ENCODE measurements around the gene SMCO2. TPM values are rescaled to one million over a fixed set of nuclear protein-coding genes. Genes with fewer than 3 reads are reported as not detected.

Gene SMCO2
- total RNA-seq, 1 experiment from 2014 or later, result 0.20 TPM

DNA sequence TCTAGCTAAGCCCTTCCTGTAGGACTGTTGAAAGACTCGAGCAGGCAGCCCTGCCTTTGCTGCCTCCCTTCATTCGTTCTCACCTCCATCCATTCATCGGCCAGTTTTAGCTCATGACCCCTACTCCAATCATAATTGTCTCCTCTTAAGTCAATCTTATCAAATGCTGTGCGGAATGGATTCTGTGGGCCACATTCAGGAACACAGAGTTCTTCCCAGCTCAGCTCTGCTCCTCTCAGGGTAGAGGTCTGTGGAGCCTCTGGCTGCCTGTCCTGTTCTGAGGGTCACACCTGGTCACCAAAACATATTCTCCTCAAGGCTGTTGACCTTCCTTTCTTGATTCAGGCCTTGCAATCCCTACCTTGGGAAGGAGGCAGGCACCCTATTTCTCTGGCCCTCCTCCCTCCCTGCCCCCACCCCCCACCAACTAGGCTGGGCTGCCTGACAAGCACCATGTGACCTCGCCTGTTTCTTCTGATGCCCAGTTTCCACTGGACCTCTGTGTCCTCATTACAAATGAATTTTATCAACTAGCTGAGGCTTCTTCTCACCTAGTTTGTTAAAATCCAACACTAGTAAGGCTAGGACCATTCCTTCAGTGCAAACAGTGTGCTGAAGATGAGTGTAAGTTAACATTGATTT lies 3.5 kb downstream of the SMCO2 start:
- Histone ChIP-seq H4K91ac (ENCODE audit: insufficient read length, low read depth, low read length) (no peak overlapping the region), H3K79me1 (ENCODE audit: insufficient read depth, low read depth, low read length, poor library complexity, severe bottlenecking) (no peaks in the 10 kb centered on the region), H2BK120ac (ENCODE audit: low read depth, low read length, poor library complexity, severe bottlenecking) (no peak overlapping the region), H2AFZ (ENCODE audit: low read length) (no peak overlapping the region), H3K27ac (ENCODE audit: insufficient read length, low read depth, low read length) (no peak overlapping the region), H3K79me2 (ENCODE audit: insufficient read depth, low read length) (no peaks in the 10 kb centered on the region), H4K8ac (replicated peaks; ENCODE audit: insufficient read length, low read depth, low read length) (no peak overlapping the region), H3K18ac (ENCODE audit: insufficient read length, low read depth, low read length) (no peak overlapping the region), H2BK12ac (ENCODE audit: insufficient read length, low read depth, low read length) (no peak overlapping the region), H3K9ac (ENCODE audit: extremely low read depth, insufficient read length, low read length) (no peak overlapping the region), H3K4ac (ENCODE audit: low read depth, low read length) (no peak overlapping the region), H3K23ac (ENCODE audit: insufficient read length, low read depth, low read length) (no peak overlapping the region), H3K4me1 (ENCODE audit: insufficient read depth, low read length) (no peaks in the 10 kb centered on the region), H3K27me3 (ENCODE audit: insufficient read depth, low read length) (no peaks in the 10 kb centered on the region), H2BK5ac (ENCODE audit: insufficient read length, low read length) (no peak overlapping the region), H2BK15ac (ENCODE audit: low read depth, low read length) (no peak overlapping the region), H3K9me3 (ENCODE audit: control insufficient read depth, low read depth, low read length) (no peaks in the 10 kb centered on the region), H2AK5ac (ENCODE audit: insufficient read length, low read length) (no peak overlapping the region), H3T11ph (ENCODE audit: low read length) (no peak overlapping the region), H3K23me2 (ENCODE audit: insufficient read length, low read depth, low read length, poor library complexity, severe bottlenecking) (no peaks in the 10 kb centered on the region), H4K5ac (ENCODE audit: insufficient read length, low read depth, low read length) (no peak overlapping the region), H3K4me2 (ENCODE audit: insufficient read depth, insufficient read length, low read length) (no peak overlapping the region), H2BK20ac (ENCODE audit: low read depth, low read length, poor library complexity, severe bottlenecking) (no peak overlapping the region), H3K56ac (ENCODE audit: insufficient read length, low read depth, low read length) (no peak overlapping the region), H3K14ac (ENCODE audit: insufficient read depth, low read length) (no peak overlapping the region), H4K20me1 (ENCODE audit: control insufficient read depth, insufficient read depth, insufficient read length) (no peaks in the 10 kb centered on the region)
- peaks cover 8 to 13% of the 10 kb centered on the region in 2 experiments for H3K4me1 Mint-ChIP-seq
- no peaks in the 10 kb centered on the region for H3K27me3 Mint-ChIP-seq (ENCODE audit: low read depth)
- no CpG with 5 or more reads among the region's 5 CpGs for WGBS (ENCODE audit: extremely low coverage, insufficient read length, low lambda C conversion rate)
- peaks cover 0 to 9% of the 10 kb centered on the region in 2 experiments; a peak in 3 of 5 replicates for H3K9me3 Mint-ChIP-seq
- no peak overlapping the region for H3K4me3 Mint-ChIP-seq
- peaks cover 0 to 9% (median 2%) of the 10 kb centered on the region in 3 experiments; a peak in 3 of 7 replicates for H3K36me3 Mint-ChIP-seq (ENCODE audit: insufficient read depth in 1 of 3, low read depth in 3 of 3)
- no peak for TF ChIP-seq CTCF (conservative IDR thresholded peaks at IDR 0.05)
- H3K27ac Mint-ChIP-seq, result no peak overlapping the region
- DNase-seq, result no peak
